ENCODE measurements around the gene NADSYN1.

DNA sequence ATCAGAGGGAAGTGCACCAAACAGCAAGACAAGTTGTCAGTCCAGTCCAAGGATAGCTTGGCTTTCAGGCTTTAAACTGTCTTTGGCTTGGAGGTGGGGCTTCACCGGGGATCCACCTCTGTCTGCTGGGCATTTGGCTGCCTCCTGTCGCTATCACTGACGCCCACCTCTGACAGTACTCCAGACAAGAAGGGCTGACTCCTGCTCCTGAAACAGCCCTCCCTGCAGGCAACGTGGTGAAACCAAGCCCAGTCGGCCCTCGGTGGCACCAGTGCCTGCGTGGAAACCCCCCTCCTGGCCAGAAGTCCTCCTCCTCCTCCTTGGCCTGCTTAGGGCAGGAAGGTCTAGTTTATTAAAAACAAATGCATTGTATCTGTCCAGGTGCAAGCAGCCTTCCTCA lies 21.7 kb upstream of the NADSYN1 start:
- TF ChIP-seq EZH2 (IDR thresholded peaks at IDR 0.05; ENCODE audit: low read depth, unreplicated experiment) = no peak
- TF ChIP-seq POLR2AphosphoS5 (IDR thresholded peaks at IDR 0.05; ENCODE audit: low read depth) = no peak
- no peak for TF ChIP-seq JUNB (IDR thresholded peaks at IDR 0.05; ENCODE audit: unreplicated experiment)
- TF ChIP-seq, protein P1, sequence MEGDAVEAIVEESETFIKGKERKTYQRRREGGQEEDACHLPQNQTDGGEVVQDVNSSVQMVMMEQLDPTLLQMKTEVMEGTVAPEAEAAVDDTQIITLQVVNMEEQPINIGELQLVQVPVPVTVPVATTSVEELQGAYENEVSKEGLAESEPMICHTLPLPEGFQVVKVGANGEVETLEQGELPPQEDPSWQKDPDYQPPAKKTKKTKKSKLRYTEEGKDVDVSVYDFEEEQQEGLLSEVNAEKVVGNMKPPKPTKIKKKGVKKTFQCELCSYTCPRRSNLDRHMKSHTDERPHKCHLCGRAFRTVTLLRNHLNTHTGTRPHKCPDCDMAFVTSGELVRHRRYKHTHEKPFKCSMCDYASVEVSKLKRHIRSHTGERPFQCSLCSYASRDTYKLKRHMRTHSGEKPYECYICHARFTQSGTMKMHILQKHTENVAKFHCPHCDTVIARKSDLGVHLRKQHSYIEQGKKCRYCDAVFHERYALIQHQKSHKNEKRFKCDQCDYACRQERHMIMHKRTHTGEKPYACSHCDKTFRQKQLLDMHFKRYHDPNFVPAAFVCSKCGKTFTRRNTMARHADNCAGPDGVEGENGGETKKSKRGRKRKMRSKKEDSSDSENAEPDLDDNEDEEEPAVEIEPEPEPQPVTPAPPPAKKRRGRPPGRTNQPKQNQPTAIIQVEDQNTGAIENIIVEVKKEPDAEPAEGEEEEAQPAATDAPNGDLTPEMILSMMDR (conservative IDR thresholded peaks at IDR 0.05; ENCODE audit: low read depth in 2 of 2) = no peak
- TF ChIP-seq, protein P2, sequence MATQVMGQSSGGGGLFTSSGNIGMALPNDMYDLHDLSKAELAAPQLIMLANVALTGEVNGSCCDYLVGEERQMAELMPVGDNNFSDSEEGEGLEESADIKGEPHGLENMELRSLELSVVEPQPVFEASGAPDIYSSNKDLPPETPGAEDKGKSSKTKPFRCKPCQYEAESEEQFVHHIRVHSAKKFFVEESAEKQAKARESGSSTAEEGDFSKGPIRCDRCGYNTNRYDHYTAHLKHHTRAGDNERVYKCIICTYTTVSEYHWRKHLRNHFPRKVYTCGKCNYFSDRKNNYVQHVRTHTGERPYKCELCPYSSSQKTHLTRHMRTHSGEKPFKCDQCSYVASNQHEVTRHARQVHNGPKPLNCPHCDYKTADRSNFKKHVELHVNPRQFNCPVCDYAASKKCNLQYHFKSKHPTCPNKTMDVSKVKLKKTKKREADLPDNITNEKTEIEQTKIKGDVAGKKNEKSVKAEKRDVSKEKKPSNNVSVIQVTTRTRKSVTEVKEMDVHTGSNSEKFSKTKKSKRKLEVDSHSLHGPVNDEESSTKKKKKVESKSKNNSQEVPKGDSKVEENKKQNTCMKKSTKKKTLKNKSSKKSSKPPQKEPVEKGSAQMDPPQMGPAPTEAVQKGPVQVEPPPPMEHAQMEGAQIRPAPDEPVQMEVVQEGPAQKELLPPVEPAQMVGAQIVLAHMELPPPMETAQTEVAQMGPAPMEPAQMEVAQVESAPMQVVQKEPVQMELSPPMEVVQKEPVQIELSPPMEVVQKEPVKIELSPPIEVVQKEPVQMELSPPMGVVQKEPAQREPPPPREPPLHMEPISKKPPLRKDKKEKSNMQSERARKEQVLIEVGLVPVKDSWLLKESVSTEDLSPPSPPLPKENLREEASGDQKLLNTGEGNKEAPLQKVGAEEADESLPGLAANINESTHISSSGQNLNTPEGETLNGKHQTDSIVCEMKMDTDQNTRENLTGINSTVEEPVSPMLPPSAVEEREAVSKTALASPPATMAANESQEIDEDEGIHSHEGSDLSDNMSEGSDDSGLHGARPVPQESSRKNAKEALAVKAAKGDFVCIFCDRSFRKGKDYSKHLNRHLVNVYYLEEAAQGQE (IDR thresholded peaks at IDR 0.05; ENCODE audit: unreplicated experiment) = no peak
- no peak for TF ChIP-seq ZNF114 (CRISPR knock-in tag; IDR thresholded peaks at IDR 0.05)
- TF ChIP-seq, protein P3, sequence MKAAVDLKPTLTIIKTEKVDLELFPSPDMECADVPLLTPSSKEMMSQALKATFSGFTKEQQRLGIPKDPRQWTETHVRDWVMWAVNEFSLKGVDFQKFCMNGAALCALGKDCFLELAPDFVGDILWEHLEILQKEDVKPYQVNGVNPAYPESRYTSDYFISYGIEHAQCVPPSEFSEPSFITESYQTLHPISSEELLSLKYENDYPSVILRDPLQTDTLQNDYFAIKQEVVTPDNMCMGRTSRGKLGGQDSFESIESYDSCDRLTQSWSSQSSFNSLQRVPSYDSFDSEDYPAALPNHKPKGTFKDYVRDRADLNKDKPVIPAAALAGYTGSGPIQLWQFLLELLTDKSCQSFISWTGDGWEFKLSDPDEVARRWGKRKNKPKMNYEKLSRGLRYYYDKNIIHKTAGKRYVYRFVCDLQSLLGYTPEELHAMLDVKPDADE (IDR thresholded peaks at IDR 0.05) = no peak
- TF ChIP-seq CREB1 (CRISPR knock-in tag; IDR thresholded peaks at IDR 0.05; ENCODE audit: low read depth) = no peak
- TF ChIP-seq EZH2phosphoT487 (IDR thresholded peaks at IDR 0.05; ENCODE audit: unreplicated experiment) = no peak
- TF ChIP-seq ZNF331 (CRISPR knock-in tag; IDR thresholded peaks at IDR 0.05; ENCODE audit: low read depth) = no peak
- TF ChIP-seq, protein P4, sequence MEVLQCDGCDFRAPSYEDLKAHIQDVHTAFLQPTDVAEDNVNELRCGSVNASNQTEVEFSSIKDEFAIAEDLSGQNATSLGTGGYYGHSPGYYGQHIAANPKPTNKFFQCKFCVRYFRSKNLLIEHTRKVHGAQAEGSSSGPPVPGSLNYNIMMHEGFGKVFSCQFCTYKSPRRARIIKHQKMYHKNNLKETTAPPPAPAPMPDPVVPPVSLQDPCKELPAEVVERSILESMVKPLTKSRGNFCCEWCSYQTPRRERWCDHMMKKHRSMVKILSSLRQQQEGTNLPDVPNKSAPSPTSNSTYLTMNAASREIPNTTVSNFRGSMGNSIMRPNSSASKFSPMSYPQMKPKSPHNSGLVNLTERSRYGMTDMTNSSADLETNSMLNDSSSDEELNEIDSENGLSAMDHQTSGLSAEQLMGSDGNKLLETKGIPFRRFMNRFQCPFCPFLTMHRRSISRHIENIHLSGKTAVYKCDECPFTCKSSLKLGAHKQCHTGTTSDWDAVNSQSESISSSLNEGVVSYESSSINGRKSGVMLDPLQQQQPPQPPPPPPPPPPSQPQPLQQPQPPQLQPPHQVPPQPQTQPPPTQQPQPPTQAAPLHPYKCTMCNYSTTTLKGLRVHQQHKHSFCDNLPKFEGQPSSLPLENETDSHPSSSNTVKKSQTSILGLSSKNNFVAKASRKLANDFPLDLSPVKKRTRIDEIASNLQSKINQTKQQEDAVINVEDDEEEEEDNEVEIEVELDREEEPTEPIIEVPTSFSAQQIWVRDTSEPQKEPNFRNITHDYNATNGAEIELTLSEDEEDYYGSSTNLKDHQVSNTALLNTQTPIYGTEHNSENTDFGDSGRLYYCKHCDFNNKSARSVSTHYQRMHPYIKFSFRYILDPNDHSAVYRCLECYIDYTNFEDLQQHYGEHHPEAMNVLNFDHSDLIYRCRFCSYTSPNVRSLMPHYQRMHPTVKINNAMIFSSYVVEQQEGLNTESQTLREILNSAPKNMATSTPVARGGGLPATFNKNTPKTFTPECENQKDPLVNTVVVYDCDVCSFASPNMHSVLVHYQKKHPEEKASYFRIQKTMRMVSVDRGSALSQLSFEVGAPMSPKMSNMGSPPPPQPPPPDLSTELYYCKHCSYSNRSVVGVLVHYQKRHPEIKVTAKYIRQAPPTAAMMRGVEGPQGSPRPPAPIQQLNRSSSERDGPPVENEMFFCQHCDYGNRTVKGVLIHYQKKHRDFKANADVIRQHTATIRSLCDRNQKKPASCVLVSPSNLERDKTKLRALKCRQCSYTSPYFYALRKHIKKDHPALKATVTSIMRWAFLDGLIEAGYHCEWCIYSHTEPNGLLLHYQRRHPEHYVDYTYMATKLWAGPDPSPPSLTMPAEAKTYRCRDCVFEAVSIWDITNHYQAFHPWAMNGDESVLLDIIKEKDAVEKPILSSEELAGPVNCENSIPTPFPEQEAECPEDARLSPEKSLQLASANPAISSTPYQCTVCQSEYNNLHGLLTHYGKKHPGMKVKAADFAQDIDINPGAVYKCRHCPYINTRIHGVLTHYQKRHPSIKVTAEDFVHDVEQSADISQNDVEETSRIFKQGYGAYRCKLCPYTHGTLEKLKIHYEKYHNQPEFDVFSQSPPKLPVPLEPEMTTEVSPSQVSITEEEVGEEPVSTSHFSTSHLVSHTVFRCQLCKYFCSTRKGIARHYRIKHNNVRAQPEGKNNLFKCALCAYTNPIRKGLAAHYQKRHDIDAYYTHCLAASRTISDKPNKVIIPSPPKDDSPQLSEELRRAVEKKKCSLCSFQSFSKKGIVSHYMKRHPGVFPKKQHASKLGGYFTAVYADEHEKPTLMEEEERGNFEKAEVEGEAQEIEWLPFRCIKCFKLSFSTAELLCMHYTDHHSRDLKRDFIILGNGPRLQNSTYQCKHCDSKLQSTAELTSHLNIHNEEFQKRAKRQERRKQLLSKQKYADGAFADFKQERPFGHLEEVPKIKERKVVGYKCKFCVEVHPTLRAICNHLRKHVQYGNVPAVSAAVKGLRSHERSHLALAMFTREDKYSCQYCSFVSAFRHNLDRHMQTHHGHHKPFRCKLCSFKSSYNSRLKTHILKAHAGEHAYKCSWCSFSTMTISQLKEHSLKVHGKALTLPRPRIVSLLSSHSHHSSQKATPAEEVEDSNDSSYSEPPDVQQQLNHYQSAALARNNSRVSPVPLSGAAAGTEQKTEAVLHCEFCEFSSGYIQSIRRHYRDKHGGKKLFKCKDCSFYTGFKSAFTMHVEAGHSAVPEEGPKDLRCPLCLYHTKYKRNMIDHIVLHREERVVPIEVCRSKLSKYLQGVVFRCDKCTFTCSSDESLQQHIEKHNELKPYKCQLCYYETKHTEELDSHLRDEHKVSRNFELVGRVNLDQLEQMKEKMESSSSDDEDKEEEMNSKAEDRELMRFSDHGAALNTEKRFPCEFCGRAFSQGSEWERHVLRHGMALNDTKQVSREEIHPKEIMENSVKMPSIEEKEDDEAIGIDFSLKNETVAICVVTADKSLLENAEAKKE (CRISPR knock-in tag; IDR thresholded peaks at IDR 0.05) = no peak
- TF ChIP-seq STAT1 (IDR thresholded peaks at IDR 0.05; ENCODE audit: unreplicated experiment) = no peak

Data from GM23338 (cell line).